ENCODE results near the gene SRD5A2.

DNA sequence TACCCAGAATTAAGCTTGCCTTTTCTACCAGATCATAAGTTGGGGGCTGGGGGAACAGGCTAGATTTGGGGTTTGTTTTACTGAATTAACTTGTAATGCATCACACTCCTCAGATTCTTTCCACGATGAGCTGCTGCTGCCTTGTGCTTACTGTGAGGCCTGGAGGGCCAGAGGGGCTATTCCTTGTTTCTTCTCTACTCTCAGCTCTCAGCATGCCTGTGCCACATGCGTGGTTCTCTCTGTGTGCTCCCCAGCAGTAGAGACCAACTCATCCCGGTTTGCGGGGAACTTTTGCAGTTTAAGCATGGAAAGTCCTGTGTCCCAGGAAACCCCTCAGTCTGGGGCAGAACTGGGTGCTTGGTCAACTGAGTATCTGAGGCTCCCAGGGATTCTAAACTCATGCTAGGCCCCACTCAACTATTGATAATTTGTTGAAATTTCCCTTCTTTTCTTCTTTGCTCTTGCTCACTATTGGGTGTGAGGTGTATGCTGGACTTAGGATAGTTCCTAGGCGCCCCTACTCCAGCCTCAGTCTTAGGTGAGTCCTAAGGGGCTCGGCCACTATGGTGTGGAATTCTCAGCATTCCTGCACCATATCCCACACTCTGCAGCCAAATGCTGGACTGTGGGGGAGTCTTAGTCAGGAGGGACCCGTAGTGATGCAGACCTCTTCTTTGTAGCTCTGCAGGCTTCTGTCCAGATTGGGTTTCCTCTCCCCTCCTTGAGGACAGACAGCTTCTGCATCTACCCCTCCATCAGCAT is 63.1 kb downstream of the SRD5A2 start:
- TF ChIP-seq, protein P1, sequence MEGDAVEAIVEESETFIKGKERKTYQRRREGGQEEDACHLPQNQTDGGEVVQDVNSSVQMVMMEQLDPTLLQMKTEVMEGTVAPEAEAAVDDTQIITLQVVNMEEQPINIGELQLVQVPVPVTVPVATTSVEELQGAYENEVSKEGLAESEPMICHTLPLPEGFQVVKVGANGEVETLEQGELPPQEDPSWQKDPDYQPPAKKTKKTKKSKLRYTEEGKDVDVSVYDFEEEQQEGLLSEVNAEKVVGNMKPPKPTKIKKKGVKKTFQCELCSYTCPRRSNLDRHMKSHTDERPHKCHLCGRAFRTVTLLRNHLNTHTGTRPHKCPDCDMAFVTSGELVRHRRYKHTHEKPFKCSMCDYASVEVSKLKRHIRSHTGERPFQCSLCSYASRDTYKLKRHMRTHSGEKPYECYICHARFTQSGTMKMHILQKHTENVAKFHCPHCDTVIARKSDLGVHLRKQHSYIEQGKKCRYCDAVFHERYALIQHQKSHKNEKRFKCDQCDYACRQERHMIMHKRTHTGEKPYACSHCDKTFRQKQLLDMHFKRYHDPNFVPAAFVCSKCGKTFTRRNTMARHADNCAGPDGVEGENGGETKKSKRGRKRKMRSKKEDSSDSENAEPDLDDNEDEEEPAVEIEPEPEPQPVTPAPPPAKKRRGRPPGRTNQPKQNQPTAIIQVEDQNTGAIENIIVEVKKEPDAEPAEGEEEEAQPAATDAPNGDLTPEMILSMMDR (IDR thresholded peaks at IDR 0.05): no peak
- TF ChIP-seq POLR2A (IDR thresholded peaks at IDR 0.05): no peak

All from adrenal gland (tissue), 5 donors.